ENCODE results near the gene COL3A1.

GRCh38 chr2:188971432-188971861 is 2.7 kb upstream of the COL3A1 start:
- no peak for TF ChIP-seq MEIS1 (CRISPR knock-in tag; IDR thresholded peaks at IDR 0.05; ENCODE audit: borderline replicate concordance)
- TF ChIP-seq GTF2F1 (IDR thresholded peaks at IDR 0.05; ENCODE audit: low read length), result no peak
- TF ChIP-seq ZNF121 (CRISPR knock-in tag; IDR thresholded peaks at IDR 0.05), result no peak
- no peak for TF ChIP-seq CTCF (CRISPR knock-in tag; IDR thresholded peaks at IDR 0.05)
- no peak for TF ChIP-seq NFIC (IDR thresholded peaks at IDR 0.05; ENCODE audit: low read length)
- TF ChIP-seq EED (CRISPR knock-in tag; IDR thresholded peaks at IDR 0.05), result no peak
